Astrocyte (in vitro differentiated cells and primary cell): ENCODE data around the gene ERMAP. TPM values are rescaled to one million over a fixed set of nuclear protein-coding genes. Genes with fewer than 3 reads are reported as not detected.
A peak's percentile ranks its signal among the peaks of the same experiment; 100 is the strongest.

Experiments
- DNase-seq: peaks from one replicate; pipeline ENCODE4 v3.0.0-alpha.2; 2010; ENCODE audit warnings: low read depth
- FAIRE-seq: peaks from 2 replicates; lab custom pipeline; 2011; peaks lifted over from hg19 to GRCh38; lab: Jason Lieb, UNC
- H2AFZ ChIP-seq: 2 replicates; pipeline ENCODE4 v1.6.0; 2012; ENCODE audit warnings: low read depth, low read length, inconsistent platforms
- H3K27ac ChIP-seq: 2 replicates; pipeline ENCODE4 v1.5.1; 2011; ENCODE audit warnings: low read depth, low read length, inconsistent platforms
- H3K27me3 ChIP-seq: 2 replicates; pipeline ENCODE4 v1.6.0; 2011; ENCODE audit warnings: low read length, inconsistent platforms; ENCODE audit not compliant: insufficient read depth
- H3K36me3 ChIP-seq: 2 replicates; pipeline ENCODE4 v1.5.1; 2011; ENCODE audit warnings: low read length, inconsistent platforms; ENCODE audit not compliant: insufficient read depth
- H3K4me1 ChIP-seq: 2 replicates; pipeline ENCODE4 v1.5.1; 2011; ENCODE audit warnings: low read length, inconsistent platforms; ENCODE audit not compliant: insufficient read depth
- H3K4me2 ChIP-seq: 2 replicates; pipeline ENCODE4 v1.6.0; 2012; ENCODE audit warnings: low read length, inconsistent platforms
- H3K4me3 ChIP-seq: 2 replicates; pipeline ENCODE4 v1.5.1; 2011; ENCODE audit warnings: low read depth, mild to moderate bottlenecking, low read length, inconsistent platforms; ENCODE audit not compliant: insufficient read depth
- H3K79me2 ChIP-seq: 2 replicates; pipeline ENCODE4 v1.6.0; 2012; ENCODE audit warnings: mild to moderate bottlenecking, low read length, inconsistent platforms; ENCODE audit not compliant: insufficient read depth
- H3K9ac ChIP-seq: 2 replicates; pipeline ENCODE4 v1.6.0; 2012; ENCODE audit warnings: mild to moderate bottlenecking, low read length, inconsistent platforms
- H3K9me3 ChIP-seq: 2 replicates; pipeline ENCODE4 v1.5.1; 2012; ENCODE audit warnings: low read depth, mild to moderate bottlenecking, low read length, inconsistent platforms; ENCODE audit not compliant: insufficient read depth
- H4K20me1 ChIP-seq: 2 replicates; pipeline ENCODE4 v1.6.0; 2012; ENCODE audit warnings: low read length, inconsistent platforms; ENCODE audit not compliant: insufficient read depth
- H3K27ac Mint-ChIP-seq: one replicate; pipeline ENCODE4 v1.8.0; 2021; ENCODE audit warnings: mild to moderate bottlenecking, mixed read lengths; ENCODE audit not compliant: unreplicated experiment
- H3K27me3 Mint-ChIP-seq: one replicate; pipeline ENCODE4 v1.8.0; 2021; ENCODE audit warnings: low read depth, mixed read lengths; ENCODE audit not compliant: unreplicated experiment
- H3K36me3 Mint-ChIP-seq: one replicate; pipeline ENCODE4 v1.8.0; 2021; ENCODE audit warnings: low read depth, mixed read lengths; ENCODE audit not compliant: unreplicated experiment
- H3K4me1 Mint-ChIP-seq: one replicate; pipeline ENCODE4 v1.8.0; 2021; ENCODE audit warnings: low read depth, mixed read lengths; ENCODE audit not compliant: unreplicated experiment
- H3K4me3 Mint-ChIP-seq: one replicate; pipeline ENCODE4 v1.8.0; 2021; ENCODE audit warnings: mild to moderate bottlenecking, moderate library complexity, mixed read lengths; ENCODE audit not compliant: unreplicated experiment
- H3K9me3 Mint-ChIP-seq: one replicate; pipeline ENCODE4 v1.8.0; 2021; ENCODE audit warnings: mild to moderate bottlenecking, mixed read lengths; ENCODE audit not compliant: unreplicated experiment
- CTCF ChIP-seq: IDR thresholded peaks from 2 replicates; pipeline ENCODE4 v1.5.1; 2011; ENCODE audit warnings: low read depth, mild to moderate bottlenecking, inconsistent platforms, low read length, moderate library complexity; ENCODE audit not compliant: insufficient read depth
- EZH2 ChIP-seq: IDR thresholded peaks from 2 replicates; pipeline ENCODE4 v1.6.1; 2012; ENCODE audit warnings: mild to moderate bottlenecking, low read length, inconsistent platforms; ENCODE audit not compliant: insufficient read depth
- total RNA-seq: library from RNA; stranded (reverse); gene quantifications from 2 replicates; pipeline ENCODE4 v1.2.1, GENCODE V29; 2021

Gene ERMAP
- total RNA-seq, 1 donor from 2014 or later = 8.9 TPM

GRCh38 chr1:42845866-42846256 is 28.9 kb downstream of the ERMAP start:
- H2AFZ ChIP-seq = peak overlapping the region; percentile 96
- H4K20me1 ChIP-seq = peaks cover 8% of the 10 kb centered on the region
- TF ChIP-seq EZH2 (no peak), CTCF (no peak)
- peaks cover 10% of the 10 kb centered on the region for H3K36me3 ChIP-seq
- H3K4me1 Mint-ChIP-seq = peaks cover 13% of the 10 kb centered on the region
- H3K79me2 ChIP-seq = peaks cover 28% of the 10 kb centered on the region
- H3K36me3 Mint-ChIP-seq = peaks cover 17% of the 10 kb centered on the region
- no peaks in the 10 kb centered on the region for H3K27me3 Mint-ChIP-seq
- H3K9me3 ChIP-seq = peaks cover 1% of the 10 kb centered on the region
- H3K4me1 ChIP-seq = peaks cover 8% of the 10 kb centered on the region
- no peaks in the 10 kb centered on the region for H3K27me3 ChIP-seq
- FAIRE-seq = no peak
- H3K9ac ChIP-seq = peak overlapping the region; percentile 88
- H3K27ac ChIP-seq = peak overlapping the region; percentile 3
- H3K9me3 Mint-ChIP-seq = no peaks in the 10 kb centered on the region
- peak overlapping the region; percentile 89 for H3K4me3 ChIP-seq
- no peak overlapping the region for H3K27ac Mint-ChIP-seq
- no peak for DNase-seq
- peak overlapping the region; percentile 100 for H3K4me2 ChIP-seq
- H3K4me3 Mint-ChIP-seq = peak overlapping the region; percentile 96

- peak within 1 kb of the TSS; percentile 96 for H3K4me3 Mint-ChIP-seq
These were observed 29.6 kb downstream of the ERMAP start, which contains the start of gene ZNF691 for GRCh38 chr1:42846257-42847110. TSS of gene ZNF691 (plus strand) at chr1:42846613. CDS start at chr1:42849659, 3,046 bp downstream.

More at GRCh38 chr1:42846257-42847110, 29.6 kb downstream of the ERMAP start, which contains the start of gene ZNF691:
- TF ChIP-seq EZH2 (no peak), CTCF (peak; percentile 22)
- Mint-ChIP-seq H3K36me3 (peaks cover 23% of the 10 kb centered on the region), H3K4me1 (peaks cover 13% of the 10 kb centered on the region), H3K27me3 (no peaks in the 10 kb centered on the region), H3K27ac (peak within 1 kb of the TSS; percentile 68), H3K9me3 (no peaks in the 10 kb centered on the region)
- H3K9me3 ChIP-seq = peaks cover 7% of the 10 kb centered on the region
- peaks cover 8% of the 10 kb centered on the region for H3K4me1 ChIP-seq
- no peaks in the 10 kb centered on the region for H3K27me3 ChIP-seq
- H4K20me1 ChIP-seq = peaks cover 8% of the 10 kb centered on the region
- peak within 1 kb of the TSS; percentile 100 for H3K4me2 ChIP-seq
- peak within 1 kb of the TSS; percentile 96 for H2AFZ ChIP-seq
- H3K27ac ChIP-seq = peak within 1 kb of the TSS; percentile 31
- peaks cover 15% of the 10 kb centered on the region for H3K36me3 ChIP-seq
- H3K4me3 ChIP-seq = peak within 1 kb of the TSS; percentile 89
- FAIRE-seq = peak; percentile 80
- H3K9ac ChIP-seq = peak within 1 kb of the TSS; percentile 88
- peaks cover 28% of the 10 kb centered on the region for H3K79me2 ChIP-seq
- peak; percentile 95 for DNase-seq
